LNCaP clone FGC (cell line): ENCODE data around the gene NIT1.
A peak's percentile ranks its signal among the peaks of the same experiment; 100 is the strongest.

Experiments
- DNase-seq: peaks from one replicate; pipeline ENCODE4 v3.0.0-alpha.2; 2011; ENCODE audit warnings: low read depth
- H3K4me3 ChIP-seq: 2 replicates; pipeline ENCODE4 v1.5.1; 2011; ENCODE audit warnings: mild to moderate bottlenecking, low read depth, low read length, control low read depth
- TF ChIP-seq, protein P1 (sequence below): IDR thresholded peaks from 2 replicates; pipeline ENCODE4 v1.5.1; 2012; ENCODE audit warnings: mild to moderate bottlenecking; ENCODE audit not compliant: control insufficient read depth, insufficient read depth; ENCODE audit errors: extremely low read depth

Gene NIT1

DNA sequence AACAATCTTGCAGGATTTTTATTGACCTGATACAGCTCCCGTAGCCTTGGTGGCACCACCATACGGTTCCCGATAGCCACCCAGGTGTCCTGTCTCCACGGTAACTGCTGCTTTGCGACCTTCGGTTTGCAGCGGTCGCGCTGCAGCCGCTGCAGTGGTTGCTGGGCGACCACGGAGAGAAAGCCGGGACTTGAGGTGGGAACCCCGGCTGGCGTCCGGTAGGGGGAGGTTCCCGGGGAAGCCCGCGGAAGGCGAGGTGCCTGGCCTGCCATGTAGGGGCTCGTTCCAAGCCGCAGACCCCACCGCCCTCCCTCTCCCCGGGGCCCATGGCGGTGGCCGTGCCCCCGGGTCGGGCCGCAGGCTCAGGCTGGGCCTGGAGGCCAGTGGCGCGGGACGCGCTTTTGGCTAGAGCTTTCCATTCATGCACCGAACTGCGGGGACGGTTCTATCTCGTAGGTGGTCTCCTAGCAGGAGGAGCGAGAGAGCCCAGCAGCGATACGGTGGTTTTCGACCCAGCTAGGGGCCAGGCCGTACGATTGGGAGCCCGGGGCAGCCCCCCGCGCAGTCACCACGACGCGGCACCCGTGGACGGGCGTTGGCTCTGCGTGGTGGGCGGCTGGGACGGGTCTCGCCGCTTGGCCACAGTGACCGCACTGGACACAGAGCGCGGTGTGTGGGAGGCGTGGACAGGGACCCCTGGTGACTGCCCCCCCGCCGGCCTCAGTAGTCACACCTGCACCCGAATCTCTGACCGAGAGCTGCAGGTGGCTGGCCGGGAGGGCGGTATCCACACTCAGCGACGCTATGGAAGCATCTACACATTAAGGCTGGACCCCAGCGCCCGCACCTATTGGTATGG is 19.5 kb upstream of the NIT1 start, which contains the start of gene KLHDC9:
Gene KLHDC9 (plus strand): TSS at position 152 of the 859 bp plus-strand sequence. CDS start 175 bp downstream, at position 327.
- TF ChIP-seq, protein P1, sequence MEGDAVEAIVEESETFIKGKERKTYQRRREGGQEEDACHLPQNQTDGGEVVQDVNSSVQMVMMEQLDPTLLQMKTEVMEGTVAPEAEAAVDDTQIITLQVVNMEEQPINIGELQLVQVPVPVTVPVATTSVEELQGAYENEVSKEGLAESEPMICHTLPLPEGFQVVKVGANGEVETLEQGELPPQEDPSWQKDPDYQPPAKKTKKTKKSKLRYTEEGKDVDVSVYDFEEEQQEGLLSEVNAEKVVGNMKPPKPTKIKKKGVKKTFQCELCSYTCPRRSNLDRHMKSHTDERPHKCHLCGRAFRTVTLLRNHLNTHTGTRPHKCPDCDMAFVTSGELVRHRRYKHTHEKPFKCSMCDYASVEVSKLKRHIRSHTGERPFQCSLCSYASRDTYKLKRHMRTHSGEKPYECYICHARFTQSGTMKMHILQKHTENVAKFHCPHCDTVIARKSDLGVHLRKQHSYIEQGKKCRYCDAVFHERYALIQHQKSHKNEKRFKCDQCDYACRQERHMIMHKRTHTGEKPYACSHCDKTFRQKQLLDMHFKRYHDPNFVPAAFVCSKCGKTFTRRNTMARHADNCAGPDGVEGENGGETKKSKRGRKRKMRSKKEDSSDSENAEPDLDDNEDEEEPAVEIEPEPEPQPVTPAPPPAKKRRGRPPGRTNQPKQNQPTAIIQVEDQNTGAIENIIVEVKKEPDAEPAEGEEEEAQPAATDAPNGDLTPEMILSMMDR: 0 out of 2 replicates have a peak, but pooled peaks have one; percentile 4
- DNase-seq: peak; percentile 85
- peak within 1 kb of the TSS; percentile 93 for H3K4me3 ChIP-seq

DNA sequence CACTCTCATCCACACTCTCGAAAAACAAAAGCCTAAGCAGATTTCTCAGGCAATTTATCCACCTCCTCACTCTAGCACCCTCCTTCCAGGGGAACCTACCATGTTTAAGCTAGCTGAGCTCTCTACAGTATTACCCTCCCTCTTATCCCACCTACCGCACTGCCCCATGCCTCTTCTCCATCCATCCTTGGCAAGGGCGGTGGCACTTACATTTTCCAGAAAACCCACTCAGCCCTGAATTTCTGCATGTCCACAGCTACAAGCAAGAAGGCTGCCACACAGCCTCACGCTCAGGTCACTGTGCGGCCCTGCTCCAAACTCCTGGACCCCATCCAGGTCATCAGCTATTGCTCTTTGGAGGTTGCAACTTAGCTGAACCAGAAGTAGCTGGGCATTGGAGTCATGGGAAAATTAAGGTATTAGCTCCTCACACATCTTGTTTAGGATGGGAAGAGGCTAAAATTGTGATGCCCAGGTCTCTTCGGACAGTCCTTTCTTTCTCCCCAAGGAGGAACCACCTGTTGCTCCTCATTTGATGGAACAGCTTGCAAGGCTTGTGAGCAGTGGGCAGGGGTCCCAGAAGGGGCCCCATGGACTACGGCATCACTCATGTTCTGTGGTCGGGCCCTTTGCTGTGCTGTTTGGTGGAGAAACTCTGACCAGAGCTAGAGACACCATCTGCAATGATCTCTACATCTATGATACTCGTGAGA is 18.7 kb upstream of the NIT1 start:
- no peak for DNase-seq
- H3K4me3 ChIP-seq: peak overlapping the region; percentile 93
- TF ChIP-seq, protein P1: no peak

DNA sequence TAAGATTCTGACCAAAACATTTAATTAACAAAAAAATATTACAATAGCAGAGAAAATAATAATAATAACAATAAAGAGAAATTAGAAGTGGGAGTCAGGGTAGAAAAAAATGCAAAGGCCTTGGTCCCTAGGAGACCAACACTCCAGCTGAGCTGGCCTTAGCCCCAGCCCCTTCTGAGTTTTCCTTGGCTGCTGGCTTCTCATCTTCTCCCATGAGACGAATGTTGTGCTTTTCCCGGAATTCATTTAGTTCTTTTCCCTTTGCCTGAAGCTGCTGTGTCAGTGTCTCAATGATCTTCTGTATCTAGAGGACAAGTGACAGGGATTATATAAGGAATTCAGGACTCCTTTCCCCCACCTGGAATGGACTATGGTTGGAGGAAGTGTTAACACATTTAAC is 17.3 kb upstream of the NIT1 start:
- DNase-seq: no peak
- TF ChIP-seq, protein P1: no peak

DNA sequence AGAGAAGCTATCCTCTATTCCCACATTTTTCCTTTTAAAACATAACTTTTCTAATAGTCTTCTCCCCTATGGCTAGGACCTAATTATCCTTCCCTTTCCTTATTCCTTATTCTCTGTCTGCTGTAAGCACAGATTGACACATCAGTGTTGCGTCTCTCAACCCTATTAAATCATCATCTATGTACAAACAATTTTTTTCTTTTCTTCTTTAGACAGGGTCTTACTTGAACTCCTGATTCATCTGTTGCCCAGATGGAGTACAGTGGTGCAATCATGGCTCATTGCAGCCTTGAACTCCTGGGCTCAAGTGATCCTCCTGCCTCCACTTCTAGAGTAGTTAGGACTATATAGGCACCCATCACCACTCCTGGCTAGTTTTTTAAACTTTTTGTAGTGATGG is 11.5 kb upstream of the NIT1 start:
- TF ChIP-seq, protein P1: no peak
- no peak overlapping the region for H3K4me3 ChIP-seq
- DNase-seq: no peak

More for the DNA sequence above, 17.3 kb upstream of the NIT1 start:
- no peak overlapping the region for H3K4me3 ChIP-seq

DNA sequence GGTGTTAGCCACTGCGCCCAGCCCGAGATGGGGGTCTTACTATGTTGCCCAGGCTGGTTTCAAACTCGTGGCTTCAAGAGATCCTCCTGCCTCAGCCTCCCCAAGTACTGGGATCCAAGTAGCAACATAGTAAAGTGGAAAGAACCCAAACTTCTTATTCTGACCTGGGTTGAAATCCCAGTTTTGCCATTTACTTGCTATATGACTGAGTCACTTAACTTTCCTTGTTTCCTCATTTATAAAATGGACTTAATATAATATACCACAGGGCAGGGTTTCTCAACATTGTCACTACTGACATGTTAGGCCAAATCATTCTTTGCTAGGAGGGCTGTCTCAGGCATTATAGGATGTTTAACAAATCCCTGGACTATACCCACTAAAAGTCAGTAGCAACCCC is 6.8 kb upstream of the NIT1 start:
- no peak for DNase-seq
- no peak overlapping the region for H3K4me3 ChIP-seq
- TF ChIP-seq, protein P1: no peak

DNA sequence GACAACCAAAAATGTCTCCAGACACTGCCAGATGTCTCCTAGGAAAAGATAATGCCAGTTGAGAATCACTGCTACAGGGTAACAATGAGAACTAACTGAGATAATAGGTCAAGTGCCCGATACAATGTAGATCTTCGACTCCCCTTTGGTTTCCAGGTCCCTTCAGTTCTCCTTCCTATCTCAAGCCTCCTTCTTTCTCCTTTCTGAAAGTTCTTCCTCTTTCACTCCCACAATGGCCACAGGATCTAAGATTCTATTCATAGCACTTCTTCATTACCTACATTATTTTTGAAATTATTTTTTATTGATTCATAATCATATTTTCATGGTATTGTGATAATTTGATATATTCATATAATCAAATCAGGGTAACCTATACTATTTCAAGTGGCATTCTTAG is 6.4 kb upstream of the NIT1 start:
- no peak overlapping the region for H3K4me3 ChIP-seq
- DNase-seq: no peak
- TF ChIP-seq, protein P1: no peak

DNA sequence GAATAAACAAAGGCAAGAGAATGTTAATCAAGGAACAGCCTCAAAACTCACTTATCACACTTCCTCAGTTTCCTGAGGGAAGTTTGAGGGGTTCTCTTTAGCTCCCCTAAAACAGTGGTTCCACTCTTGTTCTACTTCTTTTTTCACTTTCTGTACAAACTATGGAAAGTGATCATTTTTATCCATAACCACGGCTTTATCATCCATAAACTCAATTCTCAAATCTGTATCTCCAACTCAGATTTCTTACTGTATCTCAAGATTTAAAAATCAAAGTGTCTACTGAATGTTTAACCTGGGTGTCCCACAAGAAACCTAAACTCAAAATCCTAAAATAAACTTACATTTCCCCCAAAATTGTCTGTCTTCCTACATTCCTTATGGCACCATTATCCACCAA is 4.0 kb upstream of the NIT1 start:
- TF ChIP-seq, protein P1: no peak
- no peak overlapping the region for H3K4me3 ChIP-seq
- DNase-seq: no peak
